ENCODE data around the gene C7orf33. TPM values are rescaled to one million over a fixed set of nuclear protein-coding genes. Genes with fewer than 3 reads are reported as not detected.

Gene C7orf33
- total RNA-seq, 1 donor from 2014 or later = not detected

GRCh38 chr7:148630078-148630477 is 39.5 kb downstream of the C7orf33 start:
- ATAC-seq = no peak

DNA sequence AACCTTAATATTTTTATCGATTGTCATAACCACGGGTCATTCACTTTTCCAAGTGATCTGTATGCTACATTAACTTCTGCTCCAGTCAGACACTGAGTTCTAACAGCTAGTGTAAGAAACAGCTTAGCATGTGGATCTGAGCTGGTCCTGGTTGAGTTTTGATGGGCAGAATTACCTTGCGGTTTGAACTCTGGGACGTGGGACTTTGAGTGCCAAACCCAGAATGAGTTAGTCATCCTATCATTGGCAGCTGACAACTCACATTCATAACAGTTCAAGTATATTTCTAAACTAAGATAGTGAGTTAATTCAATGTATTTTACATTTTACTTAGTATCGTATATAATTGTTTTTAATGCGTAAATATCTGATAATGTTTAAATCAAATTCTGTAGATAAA is 43.2 kb downstream of the C7orf33 start:
- no peak for ATAC-seq

DNA sequence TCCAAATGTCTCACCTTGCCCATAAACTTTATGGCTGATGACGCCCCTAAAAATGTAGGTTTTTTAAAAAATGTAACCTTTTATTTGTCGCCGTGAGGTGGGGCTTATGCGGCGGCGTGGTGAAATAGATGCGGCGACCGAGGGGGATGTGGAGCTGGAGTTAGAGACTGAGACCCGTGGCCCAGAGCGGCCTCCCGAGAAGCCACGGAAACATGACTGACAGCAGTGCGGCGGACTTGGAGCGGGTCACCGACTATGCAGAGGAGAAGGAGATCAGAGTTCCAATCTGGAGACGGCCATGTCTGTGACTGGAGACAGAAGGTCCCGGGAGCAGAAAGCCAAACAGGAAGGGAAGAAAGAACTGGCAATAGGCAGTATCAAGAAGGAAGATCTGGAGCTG is 46.5 kb downstream of the C7orf33 start:
- no peak for ATAC-seq

- no peak for ATAC-seq
These were observed 55.3 kb downstream of the C7orf33 start for GRCh38 chr7:148645898-148646297.

DNA sequence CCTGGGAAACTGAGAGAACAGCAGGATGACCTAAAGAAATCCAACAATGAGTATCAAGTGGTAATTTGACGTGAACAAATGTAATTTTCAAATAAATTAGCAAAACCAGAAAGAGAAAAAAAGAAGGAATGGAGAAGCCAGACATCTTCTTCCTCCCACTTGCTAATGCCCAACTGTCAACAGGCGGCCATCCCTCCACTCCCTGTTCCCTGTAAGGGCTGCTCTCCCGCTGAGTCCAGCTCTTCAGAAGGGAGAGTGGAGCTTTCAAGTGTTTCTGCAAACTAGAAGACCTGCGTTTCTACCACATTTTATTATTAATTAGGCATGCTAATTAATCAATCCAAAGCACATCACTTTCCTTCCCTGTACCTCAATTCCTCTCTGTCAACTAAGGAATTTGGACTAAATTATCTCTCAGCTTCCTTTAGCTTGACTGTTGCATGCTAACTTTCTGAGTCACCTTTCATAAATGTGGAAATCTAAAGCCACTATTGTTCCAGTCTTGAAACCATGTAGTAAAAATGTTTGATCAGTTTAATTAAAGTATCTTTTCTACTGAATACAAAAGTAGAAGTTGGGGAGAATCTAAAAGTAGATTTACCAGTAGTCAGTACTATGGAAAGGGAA is 59.8 kb downstream of the C7orf33 start:
- ATAC-seq = no peak

DNA sequence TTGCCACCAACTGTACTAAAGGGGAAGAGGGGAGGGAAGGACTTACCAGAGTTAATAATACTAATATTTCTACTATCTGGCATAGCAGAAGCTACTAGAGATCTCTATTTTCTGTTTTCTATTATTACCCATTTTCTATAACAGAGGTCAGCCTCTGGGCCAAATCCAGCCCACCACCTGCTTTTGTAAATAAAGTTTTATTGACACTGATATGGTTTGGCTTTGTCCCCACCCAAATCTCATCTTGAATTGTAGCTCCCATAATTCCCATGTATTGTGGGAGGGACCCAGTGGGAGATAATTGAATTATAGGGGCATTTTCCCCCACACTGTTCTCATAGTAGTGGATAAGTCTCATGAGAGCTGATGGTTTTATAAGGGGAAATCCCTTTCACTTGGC is 62.2 kb downstream of the C7orf33 start:
- no peak for ATAC-seq

- ATAC-seq = no peak
These were observed 67.4 kb downstream of the C7orf33 start for GRCh38 chr7:148657929-148658328.

DNA sequence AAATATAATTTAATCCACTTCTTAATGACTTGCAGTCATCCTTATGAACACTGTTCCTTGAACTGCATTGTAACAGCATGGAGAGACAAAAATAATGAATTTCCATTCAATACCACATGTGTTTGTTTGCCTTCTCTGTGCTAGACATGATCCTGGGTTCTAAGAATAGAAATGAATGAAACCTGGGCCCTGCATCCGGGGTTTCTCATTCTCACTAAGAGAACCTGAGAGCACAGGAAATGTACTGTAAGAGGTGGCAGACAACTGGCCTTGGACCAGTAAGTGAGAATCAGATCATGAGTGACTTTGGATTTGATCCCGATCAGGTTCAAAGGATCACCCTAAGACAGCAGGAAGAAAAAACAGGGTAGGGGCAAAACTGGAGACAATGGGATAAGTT is 70.9 kb downstream of the C7orf33 start:
- ATAC-seq = no peak

- no peak for ATAC-seq
These were observed 72.1 kb downstream of the C7orf33 start for GRCh38 chr7:148662646-148663045.

GRCh38 chr7:148664324-148664723 is 73.8 kb downstream of the C7orf33 start:
- ATAC-seq = peak; percentile 22

DNA sequence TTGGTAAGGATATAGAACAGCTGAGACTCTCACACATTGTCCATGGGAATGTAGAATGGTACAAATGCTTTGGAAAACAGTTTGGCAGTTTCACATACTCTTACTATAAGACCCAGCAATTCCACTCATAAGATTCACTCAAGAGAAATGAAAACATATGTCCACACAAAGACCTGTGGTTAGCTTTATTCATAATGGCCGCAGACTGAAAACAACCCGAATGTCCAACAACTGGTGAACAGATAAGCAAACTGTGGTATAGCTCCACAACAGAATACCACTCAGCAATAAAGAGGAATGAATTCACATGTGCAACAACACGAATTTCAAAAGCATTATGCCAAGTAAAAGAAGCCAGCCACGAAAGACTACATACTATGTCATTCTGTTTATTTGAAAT is 74.7 kb downstream of the C7orf33 start:
- ATAC-seq = no peak

Other genes starting within 250 kb of the C7orf33 start
- gene CUL1, start 108.1 kb downstream of the C7orf33 start, total RNA-seq = 29.0 TPM